Lower leg skin (tissue), 3 donors: ENCODE measurements around the gene RBM44.
"Not testable (repeated sequence)": the region's sequence is repeated elsewhere in the genome, so short reads cannot be mapped to it uniquely, and the experiment has no call there.

Experiments
- POLR2A ChIP-seq, 2 donors: fragments of 450-650 bp; IDR thresholded peaks; one replicate each; pipeline ENCODE4 v1.6.1; 2016 to 2017; ENCODE audit warnings: antibody characterized with exemption in 2 of 2, mild to moderate bottlenecking in 1 of 2, moderate library complexity in 1 of 2
- TF ChIP-seq, protein P1 (sequence below), 3 donors: fragments of 450-650 bp; IDR thresholded peaks; one replicate each; pipeline ENCODE4 v1.5.1; 2016; ENCODE audit warnings: antibody characterized with exemption in 3 of 3, mild to moderate bottlenecking in 3 of 3, moderate library complexity in 2 of 3

- TF ChIP-seq POLR2A (IDR thresholded peaks at IDR 0.05): not testable (repeated sequence)
- TF ChIP-seq, protein P1, sequence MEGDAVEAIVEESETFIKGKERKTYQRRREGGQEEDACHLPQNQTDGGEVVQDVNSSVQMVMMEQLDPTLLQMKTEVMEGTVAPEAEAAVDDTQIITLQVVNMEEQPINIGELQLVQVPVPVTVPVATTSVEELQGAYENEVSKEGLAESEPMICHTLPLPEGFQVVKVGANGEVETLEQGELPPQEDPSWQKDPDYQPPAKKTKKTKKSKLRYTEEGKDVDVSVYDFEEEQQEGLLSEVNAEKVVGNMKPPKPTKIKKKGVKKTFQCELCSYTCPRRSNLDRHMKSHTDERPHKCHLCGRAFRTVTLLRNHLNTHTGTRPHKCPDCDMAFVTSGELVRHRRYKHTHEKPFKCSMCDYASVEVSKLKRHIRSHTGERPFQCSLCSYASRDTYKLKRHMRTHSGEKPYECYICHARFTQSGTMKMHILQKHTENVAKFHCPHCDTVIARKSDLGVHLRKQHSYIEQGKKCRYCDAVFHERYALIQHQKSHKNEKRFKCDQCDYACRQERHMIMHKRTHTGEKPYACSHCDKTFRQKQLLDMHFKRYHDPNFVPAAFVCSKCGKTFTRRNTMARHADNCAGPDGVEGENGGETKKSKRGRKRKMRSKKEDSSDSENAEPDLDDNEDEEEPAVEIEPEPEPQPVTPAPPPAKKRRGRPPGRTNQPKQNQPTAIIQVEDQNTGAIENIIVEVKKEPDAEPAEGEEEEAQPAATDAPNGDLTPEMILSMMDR (IDR thresholded peaks at IDR 0.05): not testable (repeated sequence)
Measured at GRCh38 chr2:237868074-237868473, 69.5 kb downstream of the RBM44 start.
